Measurements from ENCODE around the gene NUFIP1. TPM values are rescaled to one million over a fixed set of nuclear protein-coding genes. Genes with fewer than 3 reads are reported as not detected.

Gene NUFIP1
- total and polyA plus RNA-seq, 9 donors, result 2.3 to 9.5 (median 6.8) TPM

- TF ChIP-seq POLR2A (IDR thresholded peaks at IDR 0.05) (no peak), EP300 (IDR thresholded peaks at IDR 0.05) (no peak), CTCF (IDR thresholded peaks at IDR 0.05) (no peak)
- Histone ChIP-seq H3K4me3 (no peak overlapping the region), H3K36me3 (no peaks in the 10 kb centered on the region), H3K27me3 (no peaks in the 10 kb centered on the region), H3K9me3 (no peaks in the 10 kb centered on the region), H3K27ac (no peak overlapping the region), H3K4me1 (ENCODE audit: insufficient read depth) (no peaks in the 10 kb centered on the region)
- no peak for DNase-seq
- WGBS, 3 donors, result 28 to 32% (median 32%) methylated on average over 3 of the region's 3 CpGs
- intact Hi-C loops (cut with DNase I), result loop anchor here in 3 of 4 donors (5.0 kb wide), 3 partner anchors 41 to 486 kb away; no protein-coding TSS in a partner anchor
Observed at GRCh38 chr13:44967704-44968433, 21.4 kb downstream of the NUFIP1 start.

- Histone ChIP-seq H3K27me3 (no peaks in the 10 kb centered on the region), H3K9me3 (no peaks in the 10 kb centered on the region), H3K27ac (no peak overlapping the region), H3K4me1 (ENCODE audit: insufficient read depth) (no peaks in the 10 kb centered on the region), H3K36me3 (no peaks in the 10 kb centered on the region), H3K4me3 (no peak overlapping the region)
- DNase-seq, result no peak
- WGBS, 3 donors, result 95 to 99% (median 98%) methylated on average over 2 of the region's 2 CpGs
- intact Hi-C loops (cut with DNase I), result no loop called here
- TF ChIP-seq EP300 (IDR thresholded peaks at IDR 0.05) (no peak), CTCF (IDR thresholded peaks at IDR 0.05) (no peak), POLR2A (IDR thresholded peaks at IDR 0.05) (no peak)
Observed at GRCh38 chr13:44961997-44962396, 27.3 kb downstream of the NUFIP1 start.

GRCh38 chr13:44955406-44955805 lies 33.9 kb downstream of the NUFIP1 start:
- no peak overlapping the region for H3K4me3 ChIP-seq
- DNase-seq, result no peak
- no peak for TF ChIP-seq CTCF (IDR thresholded peaks at IDR 0.05)
- TF ChIP-seq POLR2A (IDR thresholded peaks at IDR 0.05), result no peak
- no peak for TF ChIP-seq EP300 (IDR thresholded peaks at IDR 0.05)
- 89 to 92% (median 89%) methylated on average over 3 of the region's 3 CpGs for WGBS, 3 donors
- H3K4me1 ChIP-seq (ENCODE audit: insufficient read depth), result no peaks in the 10 kb centered on the region
- no peaks in the 10 kb centered on the region for H3K9me3 ChIP-seq
- H3K27ac ChIP-seq, result no peak overlapping the region
- no peaks in the 10 kb centered on the region for H3K36me3 ChIP-seq
- H3K27me3 ChIP-seq, result no peaks in the 10 kb centered on the region
- intact Hi-C loops (cut with DNase I), result no loop called here

GRCh38 chr13:44954224-44954623 lies 35.0 kb downstream of the NUFIP1 start:
- H3K36me3 ChIP-seq, result no peaks in the 10 kb centered on the region
- no peak for DNase-seq
- H3K27me3 ChIP-seq, result no peaks in the 10 kb centered on the region
- H3K27ac ChIP-seq, result no peak overlapping the region
- intact Hi-C loops (cut with DNase I), result no loop called here
- no peaks in the 10 kb centered on the region for H3K4me1 ChIP-seq (ENCODE audit: insufficient read depth)
- H3K9me3 ChIP-seq, result no peaks in the 10 kb centered on the region
- TF ChIP-seq EP300 (IDR thresholded peaks at IDR 0.05) (no peak), POLR2A (IDR thresholded peaks at IDR 0.05) (no peak), CTCF (IDR thresholded peaks at IDR 0.05) (no peak)
- 95 to 97% (median 96%) methylated on average over 7 of the region's 7 CpGs for WGBS, 3 donors
- no peak overlapping the region for H3K4me3 ChIP-seq

All from ovary (tissue), 9 donors.